Activated CD8-positive, alpha-beta T cell treated with anti-CD3 and anti-CD28 coated beads, Interleukin-2, amount 10 ng/mL, durations not matched to agents 7 days and 5 days (primary cell): ENCODE measurements around the gene ALDH1L2. TPM values are rescaled to one million over a fixed set of nuclear protein-coding genes. Genes with fewer than 3 reads are reported as not detected.
"Not testable (repeated sequence)": the region's sequence is repeated elsewhere in the genome, so short reads cannot be mapped to it uniquely, and the experiment has no call there.

Experiments
- ATAC-seq: fragments of 150-1000 bp; cut with Tn5 transposase; one replicate; pipeline ENCODE4 v1.10.0; 2021; ENCODE audit warnings: moderate library complexity
- CTCF ChIA-PET: fragments of 350-600 bp; sonication (Branson Sonifier 250); formaldehyde crosslinking; loops from one replicate; lab custom pipeline; 2021; ENCODE audit warnings: antibody characterized with exemption; lab: Charles Lee
- POLR2A ChIA-PET: fragments of 350-600 bp; sonication (Branson Sonifier 250); formaldehyde crosslinking; loops from one replicate; lab custom pipeline; 2021; ENCODE audit warnings: antibody characterized with exemption; lab: Charles Lee
- DNase-seq: peaks from one replicate; pipeline ENCODE4 v3.0.0-alpha.2; 2020
- H3K27ac Mint-ChIP-seq: one replicate; pipeline ENCODE4 v1.8.0; 2021; ENCODE audit warnings: mild to moderate bottlenecking, mixed read lengths
- H3K27me3 Mint-ChIP-seq: one replicate; pipeline ENCODE4 v1.8.0; 2021; ENCODE audit warnings: low read depth, mixed read lengths
- H3K36me3 Mint-ChIP-seq: one replicate; pipeline ENCODE4 v1.8.0; 2021; ENCODE audit warnings: low read depth, mixed read lengths
- H3K4me1 Mint-ChIP-seq: one replicate; pipeline ENCODE4 v1.8.0; 2021; ENCODE audit warnings: low read depth, mixed read lengths
- H3K4me3 Mint-ChIP-seq: one replicate; pipeline ENCODE4 v1.8.0; 2021; ENCODE audit warnings: mild to moderate bottlenecking, mixed read lengths
- H3K9me3 Mint-ChIP-seq: one replicate; pipeline ENCODE4 v1.8.0; 2022; ENCODE audit warnings: mixed read lengths; ENCODE audit not compliant: insufficient read depth
- total RNA-seq, 2 experiments: library from RNA; stranded (reverse); gene quantifications; one replicate each; pipeline ENCODE4 v1.2.3, GENCODE V29; 2021

ALDH1L2 gene
- total RNA-seq, 2 experiments from 2014 or later, result 0.18 to 0.21 TPM

DNA sequence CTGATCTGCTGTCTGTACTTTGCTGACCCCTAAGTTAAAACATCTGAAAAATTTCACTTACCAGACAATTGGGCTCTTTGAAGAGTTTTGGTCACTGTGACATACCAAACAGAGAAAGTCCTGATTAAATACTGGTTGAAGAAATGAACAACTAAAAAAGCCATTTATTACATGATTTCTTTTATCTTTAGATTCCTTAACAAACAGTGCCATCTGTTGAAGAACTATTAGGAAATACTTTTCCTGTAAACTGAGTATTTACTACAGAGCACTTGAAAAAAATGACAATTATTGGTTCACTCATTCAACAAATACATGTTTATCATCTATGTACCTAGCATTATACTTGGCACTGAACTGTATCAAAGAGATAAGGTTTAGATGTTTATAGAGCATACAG, 16.7 kb upstream of the ALDH1L2 start:
- H3K27ac Mint-ChIP-seq, result no peak overlapping the region
- no peak overlapping the region for H3K4me3 Mint-ChIP-seq
- H3K9me3 Mint-ChIP-seq, result peaks cover 6% of the 10 kb centered on the region
- peaks cover 40% of the 10 kb centered on the region for H3K27me3 Mint-ChIP-seq
- no peak for ATAC-seq
- DNase-seq, result no peak
- H3K36me3 Mint-ChIP-seq, result no peaks in the 10 kb centered on the region
- H3K4me1 Mint-ChIP-seq, result no peaks in the 10 kb centered on the region
- ChIA-PET POLR2A (no interaction called here), CTCF (no interaction called here)

DNA sequence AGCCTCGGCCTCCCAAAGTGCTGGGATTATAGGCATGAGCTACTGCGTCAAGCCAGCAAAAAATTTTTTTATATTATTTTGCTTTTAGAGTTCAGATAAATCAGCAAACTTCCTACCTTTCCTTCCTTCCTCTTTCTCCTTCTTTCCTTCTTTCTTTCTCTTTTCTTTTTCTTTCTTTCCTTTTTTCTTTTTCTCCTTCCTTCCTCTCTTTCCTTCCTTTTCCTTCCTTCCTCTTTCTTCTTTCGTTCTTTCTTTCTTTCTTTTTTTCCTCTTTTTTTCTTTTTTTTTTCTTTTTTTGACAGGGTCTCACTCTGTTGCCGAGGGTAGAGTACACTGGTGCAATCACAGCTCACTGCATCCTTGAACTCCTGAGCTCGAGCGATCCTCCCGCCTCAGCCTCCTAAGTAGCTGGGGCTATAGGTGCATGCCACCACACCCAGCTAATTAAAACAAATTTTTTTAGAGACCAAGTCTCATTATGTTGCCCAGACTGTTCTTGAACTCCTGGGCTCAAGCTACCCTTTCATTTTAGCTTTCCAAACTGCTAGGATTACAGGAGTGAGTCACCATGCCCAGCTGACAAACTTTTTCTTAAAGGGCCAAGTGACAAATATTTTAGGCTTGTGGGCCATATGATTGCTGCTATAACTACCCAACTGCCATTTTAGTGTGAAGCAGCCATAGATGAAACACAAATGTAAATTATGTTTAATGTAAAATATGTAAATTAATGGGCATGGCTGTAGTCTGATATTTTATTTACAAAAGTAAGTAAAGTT, 16.1 kb upstream of the ALDH1L2 start:
- Mint-ChIP-seq H3K4me3 (no peak overlapping the region), H3K36me3 (no peaks in the 10 kb centered on the region), H3K9me3 (peaks cover 6% of the 10 kb centered on the region), H3K4me1 (no peaks in the 10 kb centered on the region), H3K27ac (no peak overlapping the region), H3K27me3 (peaks cover 40% of the 10 kb centered on the region)
- ChIA-PET CTCF (no interaction called here), POLR2A (no interaction called here)
- ATAC-seq, result no peak
- DNase-seq, result no peak

GRCh38 chr12:105099356-105099755, 15.1 kb upstream of the ALDH1L2 start:
- Mint-ChIP-seq H3K27me3 (peaks cover 35% of the 10 kb centered on the region), H3K4me1 (no peaks in the 10 kb centered on the region), H3K27ac (no peak overlapping the region), H3K4me3 (no peak overlapping the region), H3K36me3 (no peaks in the 10 kb centered on the region), H3K9me3 (peaks cover 6% of the 10 kb centered on the region)
- no peak for DNase-seq
- CTCF ChIA-PET, result no interaction called here
- POLR2A ChIA-PET, result no interaction called here
- no peak for ATAC-seq

DNA sequence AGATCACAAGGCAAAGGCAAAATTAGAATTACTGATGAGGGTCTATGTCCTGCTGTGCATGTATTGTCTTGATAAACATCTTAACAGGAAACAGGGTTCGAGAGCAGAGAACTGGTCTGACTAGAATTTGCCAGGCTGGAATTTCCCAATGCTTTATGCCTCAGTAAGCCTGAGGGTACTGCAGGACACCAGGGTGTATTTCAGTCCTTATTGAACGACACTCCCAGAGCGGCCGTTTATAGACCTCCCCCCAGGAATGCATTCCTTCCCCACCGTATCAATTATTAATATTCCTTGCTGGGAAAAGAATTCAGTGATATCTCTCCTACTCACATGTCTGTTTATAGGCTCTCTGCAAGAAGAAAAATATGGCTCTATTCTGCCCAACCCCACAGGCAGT, 11.1 kb upstream of the ALDH1L2 start:
- H3K4me1 Mint-ChIP-seq, CTCF ChIA-PET, H3K4me3 Mint-ChIP-seq, H3K9me3 Mint-ChIP-seq, ATAC-seq, DNase-seq, H3K36me3 Mint-ChIP-seq, H3K27ac Mint-ChIP-seq, POLR2A ChIA-PET: not testable (repeated sequence)
- H3K27me3 Mint-ChIP-seq, result peaks cover 33% of the 10 kb centered on the region

DNA sequence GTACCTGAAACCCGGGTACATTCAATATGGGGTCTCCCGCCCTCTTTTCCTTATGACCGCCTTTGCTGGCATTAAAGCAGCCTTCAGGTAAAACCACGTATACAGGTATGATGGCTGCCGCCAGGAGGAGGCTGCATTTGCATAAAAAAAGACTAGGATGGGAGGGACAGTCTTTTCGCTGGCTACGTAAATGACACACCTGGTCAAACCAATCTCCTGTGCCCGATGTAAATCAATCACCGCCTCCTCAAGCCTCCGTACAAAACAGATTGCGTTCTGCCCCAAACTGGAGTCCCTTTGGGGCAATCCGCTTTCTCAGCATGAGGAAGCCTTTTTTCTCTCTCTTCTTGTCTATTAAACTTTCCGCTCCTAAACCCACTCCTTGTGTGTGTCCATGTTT, 8.1 kb upstream of the ALDH1L2 start:
- ChIA-PET POLR2A (no interaction called here), CTCF (no interaction called here)
- H3K4me3 Mint-ChIP-seq, result no peak overlapping the region
- ATAC-seq (no peak), DNase-seq (no peak)
- H3K27me3 Mint-ChIP-seq, result peaks cover 22% of the 10 kb centered on the region
- no peaks in the 10 kb centered on the region for H3K4me1 Mint-ChIP-seq
- no peak overlapping the region for H3K27ac Mint-ChIP-seq
- H3K9me3 Mint-ChIP-seq, result peaks cover 6% of the 10 kb centered on the region
- no peaks in the 10 kb centered on the region for H3K36me3 Mint-ChIP-seq

DNA sequence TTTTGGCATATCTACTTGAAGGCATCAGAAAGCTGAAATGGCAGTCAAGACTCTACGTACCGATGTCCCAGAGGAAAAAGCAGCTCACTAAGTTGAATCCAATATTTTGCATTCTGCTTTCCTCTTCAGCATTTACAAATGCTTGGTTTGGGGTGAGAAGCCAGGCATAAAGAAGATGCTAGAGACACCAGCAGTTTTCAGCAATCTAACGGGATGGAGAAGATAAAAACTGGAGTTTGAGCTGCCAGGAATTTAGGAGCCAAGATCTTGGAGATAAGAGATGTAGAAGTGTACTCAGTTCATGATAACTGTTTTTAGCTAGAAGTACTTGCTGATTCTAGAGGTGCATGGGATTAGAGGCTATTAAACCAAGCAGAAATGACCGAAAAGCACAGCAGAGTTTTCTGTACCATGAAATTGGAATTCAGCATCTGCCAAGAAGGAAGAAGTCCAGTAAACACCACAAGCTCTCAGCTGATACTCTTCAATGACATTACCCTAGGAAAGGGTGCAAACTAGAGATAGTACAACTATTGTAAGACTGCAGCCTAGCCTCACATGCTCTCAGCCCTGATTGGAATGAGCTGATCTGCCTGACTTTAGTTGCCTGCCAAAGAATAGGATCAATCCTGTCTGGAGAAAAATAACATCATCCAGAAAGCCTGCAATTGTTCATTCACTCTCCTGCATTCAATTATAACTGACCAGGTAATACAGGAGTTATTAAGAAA, 7.4 kb upstream of the ALDH1L2 start:
- no peaks in the 10 kb centered on the region for H3K4me1 Mint-ChIP-seq
- no peak overlapping the region for H3K27ac Mint-ChIP-seq
- ChIA-PET POLR2A (no interaction called here), CTCF (interaction anchor here (1.3 kb wide), 1 partner anchor 16 kb away, joined by 3 read pairs; the partner anchor contains the start of gene WASHC4)
- no peak for DNase-seq
- H3K4me3 Mint-ChIP-seq, result no peak overlapping the region
- H3K9me3 Mint-ChIP-seq, result peaks cover 7% of the 10 kb centered on the region
- peaks cover 20% of the 10 kb centered on the region for H3K27me3 Mint-ChIP-seq
- no peaks in the 10 kb centered on the region for H3K36me3 Mint-ChIP-seq
- no peak for ATAC-seq

DNA sequence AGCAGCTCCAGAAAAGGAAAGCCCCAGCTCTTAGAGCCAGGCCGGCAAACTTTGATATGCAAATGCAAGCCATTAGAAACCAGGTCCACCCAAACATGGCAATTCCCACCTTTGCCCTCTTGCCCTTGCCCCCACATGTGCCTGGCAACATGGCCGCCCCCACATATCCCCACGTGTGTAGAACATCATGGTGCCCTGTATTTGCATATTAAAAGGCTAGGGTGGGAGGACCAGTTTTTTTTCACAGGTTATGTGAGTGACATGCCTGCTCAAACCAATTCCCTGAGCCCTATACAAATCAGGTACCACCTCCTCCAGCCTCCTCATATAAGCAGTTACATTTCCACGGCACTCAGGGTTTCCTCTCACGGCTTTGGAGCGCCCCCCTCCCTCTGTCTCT, 6.1 kb upstream of the ALDH1L2 start:
- no peaks in the 10 kb centered on the region for H3K36me3 Mint-ChIP-seq
- DNase-seq (no peak), ATAC-seq (no peak)
- no peak overlapping the region for H3K27ac Mint-ChIP-seq
- peaks cover 7% of the 10 kb centered on the region for H3K9me3 Mint-ChIP-seq
- H3K27me3 Mint-ChIP-seq, result peaks cover 21% of the 10 kb centered on the region
- ChIA-PET CTCF (interaction anchor here (1.0 kb wide), 1 partner anchor 128 kb away, joined by 3 read pairs; no protein-coding TSS in a partner anchor), POLR2A (interaction anchor here (0.6 kb wide), 1 partner anchor 715 kb away, joined by 3 read pairs; no protein-coding TSS in a partner anchor)
- H3K4me1 Mint-ChIP-seq, result no peaks in the 10 kb centered on the region
- H3K4me3 Mint-ChIP-seq, result no peak overlapping the region

DNA sequence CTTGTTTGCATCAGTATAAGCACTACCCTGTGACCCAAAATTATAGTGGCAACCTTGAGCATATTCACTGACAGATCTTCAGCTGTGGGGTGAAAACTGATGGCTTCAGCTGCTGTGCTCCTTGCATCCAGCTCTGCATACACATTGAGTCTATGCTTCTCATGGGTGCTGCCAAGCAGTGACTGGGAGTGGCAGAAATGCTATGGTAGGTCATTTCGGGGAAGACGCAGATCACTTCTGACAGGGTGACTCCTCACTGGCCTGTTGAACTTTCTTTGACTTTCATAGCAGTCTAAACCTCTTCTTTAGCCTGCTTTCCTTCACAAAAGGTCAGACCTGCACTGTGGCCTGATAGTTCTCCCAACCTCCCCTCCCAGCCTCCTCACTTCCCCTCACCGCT, 5.6 kb upstream of the ALDH1L2 start:
- DNase-seq, result no peak
- POLR2A ChIA-PET, result interaction anchor here (0.6 kb wide), 1 partner anchor 714 kb away, joined by 3 read pairs; no protein-coding TSS in a partner anchor

GRCh38 chr12:105085501-105085900, 1.2 kb upstream of the ALDH1L2 start:
- POLR2A ChIA-PET, result no interaction called here
- Mint-ChIP-seq H3K36me3 (no peaks in the 10 kb centered on the region), H3K4me1 (peaks cover 7% of the 10 kb centered on the region), H3K4me3 (no peak overlapping the region), H3K27me3 (peaks cover 27% of the 10 kb centered on the region), H3K9me3 (peaks cover 7% of the 10 kb centered on the region), H3K27ac (no peak overlapping the region)
- no peak for ATAC-seq
- DNase-seq, result no peak
- CTCF ChIA-PET, result no interaction called here

More for the DNA sequence above, 5.6 kb upstream of the ALDH1L2 start:
- ATAC-seq, result no peak
- CTCF ChIA-PET, result interaction anchor here (1.0 kb wide), 1 partner anchor 128 kb away, joined by 3 read pairs; no protein-coding TSS in a partner anchor
- Mint-ChIP-seq H3K36me3 (no peaks in the 10 kb centered on the region), H3K4me1 (no peaks in the 10 kb centered on the region), H3K9me3 (peaks cover 7% of the 10 kb centered on the region), H3K27me3 (peaks cover 22% of the 10 kb centered on the region), H3K27ac (no peak overlapping the region), H3K4me3 (no peak overlapping the region)

DNA sequence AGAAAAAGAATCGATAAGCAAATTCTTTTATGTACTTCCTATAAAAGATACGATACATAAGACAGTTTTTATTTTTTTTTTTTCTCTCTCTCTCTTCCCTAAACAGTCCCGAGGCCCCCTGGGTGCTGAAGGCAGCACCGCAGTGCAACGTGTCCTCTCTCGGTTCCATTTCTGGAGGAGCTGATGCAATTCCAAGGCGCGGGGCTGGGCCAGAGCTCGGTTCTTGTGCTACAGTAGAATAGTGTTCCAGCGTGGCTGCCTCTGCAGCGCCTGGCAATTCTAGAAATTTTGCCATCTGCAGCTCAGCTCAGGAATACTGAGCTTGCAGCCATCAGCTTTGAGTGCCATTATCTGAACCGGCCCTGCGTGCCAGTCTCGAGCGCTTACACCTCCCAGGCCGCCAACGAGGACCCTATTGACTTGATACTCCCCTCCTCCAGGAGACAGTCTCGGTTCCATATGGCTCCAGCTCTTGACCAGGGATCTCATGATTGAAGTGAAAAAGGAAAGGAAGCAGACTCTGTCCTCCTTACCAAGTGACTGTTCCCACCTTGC, 630 bp downstream of the ALDH1L2 start:
- POLR2A ChIA-PET, result interaction anchor here (0.6 kb wide), 1 partner anchor 38 kb away, joined by 3 read pairs; no protein-coding TSS in a partner anchor
- no peak for ATAC-seq
- Mint-ChIP-seq H3K9me3 (peaks cover 7% of the 10 kb centered on the region), H3K27me3 (peaks cover 23% of the 10 kb centered on the region), H3K27ac (no peak overlapping the region), H3K4me3 (peak overlapping the region; percentile 58), H3K36me3 (no peaks in the 10 kb centered on the region), H3K4me1 (peaks cover 7% of the 10 kb centered on the region)
- DNase-seq, result no peak
- CTCF ChIA-PET, result no interaction called here

DNA sequence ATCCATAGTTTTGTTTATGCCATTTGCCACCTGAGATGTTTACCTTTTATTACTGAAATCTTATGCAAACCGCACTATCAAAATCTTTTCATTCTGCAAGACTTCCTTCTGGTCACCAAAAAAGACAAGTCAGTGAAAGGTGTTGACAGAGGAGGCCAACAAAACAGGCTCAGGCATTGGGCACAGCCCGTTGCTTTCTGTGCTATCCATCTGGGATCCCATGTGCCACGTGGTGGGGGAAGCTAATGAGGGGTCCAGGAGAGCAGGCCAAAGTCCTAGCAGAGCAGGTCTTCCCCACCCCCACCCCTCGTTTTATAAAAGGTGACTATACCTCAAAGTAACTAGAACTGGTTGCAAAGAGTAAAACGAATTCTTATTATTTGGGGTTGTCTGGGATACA, 1.2 kb downstream of the ALDH1L2 start:
- H3K9me3 Mint-ChIP-seq, result peaks cover 7% of the 10 kb centered on the region
- no peaks in the 10 kb centered on the region for H3K36me3 Mint-ChIP-seq
- POLR2A ChIA-PET, result no interaction called here
- no peak overlapping the region for H3K27ac Mint-ChIP-seq
- ATAC-seq, result no peak
- H3K27me3 Mint-ChIP-seq, result peaks cover 23% of the 10 kb centered on the region
- no peak overlapping the region for H3K4me3 Mint-ChIP-seq
- CTCF ChIA-PET, result no interaction called here
- DNase-seq, result no peak
- peaks cover 7% of the 10 kb centered on the region for H3K4me1 Mint-ChIP-seq
